Subcutaneous abdominal adipose tissue (tissue), 5 donors: ENCODE measurements around the gene SETD3.

ENCODE experiments used
- H3K27ac ChIP-seq: one replicate; pipeline ENCODE4 v1.7.0; 2013; ENCODE audit warnings: low read depth, mild to moderate bottlenecking, inconsistent platforms, low read length, moderate library complexity
- H3K27me3 ChIP-seq, 5 donors: one replicate each; pipeline ENCODE4 v1.7.0; 2013; ENCODE audit warnings: low read length in 5 of 5, inconsistent platforms in 1 of 5; ENCODE audit not compliant: control insufficient read depth in 5 of 5, insufficient read depth in 4 of 5
- H3K36me3 ChIP-seq, 5 donors: one replicate each; pipeline ENCODE4 v1.7.0; 2013; ENCODE audit warnings: low read length in 5 of 5; ENCODE audit not compliant: control insufficient read depth in 5 of 5, insufficient read depth in 5 of 5
- H3K4me1 ChIP-seq, 5 donors: one replicate each; pipeline ENCODE4 v1.7.0; 2013; ENCODE audit warnings: low read length in 5 of 5, mild to moderate bottlenecking in 3 of 5, moderate library complexity in 1 of 5; ENCODE audit not compliant: control insufficient read depth in 5 of 5, insufficient read depth in 5 of 5
- H3K4me3 ChIP-seq, 5 donors: one replicate each; pipeline ENCODE4 v1.7.0; 2013; ENCODE audit warnings: low read length in 5 of 5, low read depth in 1 of 5
- H3K9ac ChIP-seq, 5 donors: one replicate each; pipeline ENCODE4 v1.7.0; 2013; ENCODE audit warnings: low read length in 5 of 5, mild to moderate bottlenecking in 4 of 5, moderate library complexity in 3 of 5
- H3K9me3 ChIP-seq, 5 donors: one replicate each; pipeline ENCODE4 v1.7.0; 2013; ENCODE audit warnings: low read length in 5 of 5; ENCODE audit not compliant: control insufficient read depth in 5 of 5
- donor health status: healthy.
- donor health status: healthy.
- donor health status: healthy.
- donor health status: healthy.
- donor health status: healthy.

Gene SETD3

DNA sequence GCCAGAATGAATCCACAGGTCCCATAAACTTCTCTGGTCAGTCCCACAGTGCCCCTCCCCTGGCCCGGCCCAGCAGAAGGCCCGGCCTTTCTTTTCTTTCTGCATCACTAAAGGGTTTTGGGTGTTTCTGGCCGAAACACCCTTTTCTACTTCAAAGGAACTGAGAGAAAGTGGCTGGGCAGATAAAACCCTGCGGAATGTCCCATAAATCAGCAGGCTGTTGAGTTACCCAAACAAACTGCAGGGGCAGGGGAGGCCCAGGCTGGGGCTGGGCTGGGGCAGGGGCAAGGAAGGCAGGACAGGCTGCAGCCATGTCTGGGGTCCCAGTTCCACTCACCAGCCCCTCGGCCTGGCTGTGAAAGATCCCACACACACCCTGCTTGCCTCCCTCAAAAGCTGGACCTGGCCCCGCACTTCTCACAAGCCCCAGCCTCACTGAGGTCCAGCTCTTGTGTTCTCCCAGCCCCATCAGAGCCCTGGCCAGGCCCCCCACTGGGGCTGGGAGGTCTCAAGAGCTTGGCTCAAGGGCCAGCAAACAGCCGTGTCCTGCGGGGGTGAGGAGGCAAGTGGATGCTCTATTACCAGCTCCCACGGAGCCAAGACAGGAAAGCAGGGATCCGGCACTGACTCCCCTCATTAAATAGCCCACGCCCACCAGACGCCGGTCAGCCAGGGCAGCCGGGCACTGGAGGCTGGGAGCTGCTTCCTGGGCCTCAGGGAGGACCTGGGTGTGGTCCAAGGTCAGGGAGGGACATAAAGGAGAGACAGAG lies 42.5 kb upstream of the SETD3 start:
- Histone ChIP-seq H3K9ac (no peak overlapping the region), H3K4me1 (peaks cover 0 to 42% (median 8%) of the 10 kb centered on the region in 5 donors), H3K9me3 (no peaks in the 10 kb centered on the region), H3K27ac (no peak overlapping the region), H3K36me3 (peaks cover 0 to 2% (median 0%) of the 10 kb centered on the region in 5 donors), H3K4me3 (no peak overlapping the region), H3K27me3 (peaks cover 0 to 15% (median 7%) of the 10 kb centered on the region in 5 donors)

DNA sequence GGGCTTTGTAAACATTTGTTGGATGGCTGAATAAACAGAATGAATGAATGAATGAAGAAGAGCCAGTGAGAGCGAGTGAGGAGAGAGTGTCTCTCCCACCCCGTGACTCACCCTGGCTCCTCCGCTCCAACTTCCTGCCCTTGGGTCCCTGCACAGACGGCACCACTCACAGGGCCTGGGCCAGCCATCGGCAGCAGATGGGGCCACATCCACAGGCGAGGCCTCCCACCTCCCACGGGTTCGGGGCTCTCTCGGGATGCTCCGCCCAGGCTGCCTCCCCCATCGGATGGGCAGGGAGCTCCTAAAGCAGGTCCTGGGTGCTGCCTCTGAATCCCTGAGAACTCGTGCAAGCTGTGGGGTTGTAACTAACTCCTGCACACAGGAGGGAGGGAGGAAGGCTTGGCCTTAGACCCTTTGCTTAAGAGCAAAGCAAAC lies 41.8 kb upstream of the SETD3 start:
- H3K27me3 ChIP-seq, result peaks cover 0 to 15% (median 7%) of the 10 kb centered on the region in 5 donors
- H3K9ac ChIP-seq, result no peak overlapping the region
- peaks cover 0 to 2% (median 0%) of the 10 kb centered on the region in 5 donors for H3K36me3 ChIP-seq
- no peaks in the 10 kb centered on the region for H3K9me3 ChIP-seq
- H3K27ac ChIP-seq, result no peak overlapping the region
- peaks cover 0 to 42% (median 8%) of the 10 kb centered on the region in 5 donors for H3K4me1 ChIP-seq
- no peak overlapping the region for H3K4me3 ChIP-seq

DNA sequence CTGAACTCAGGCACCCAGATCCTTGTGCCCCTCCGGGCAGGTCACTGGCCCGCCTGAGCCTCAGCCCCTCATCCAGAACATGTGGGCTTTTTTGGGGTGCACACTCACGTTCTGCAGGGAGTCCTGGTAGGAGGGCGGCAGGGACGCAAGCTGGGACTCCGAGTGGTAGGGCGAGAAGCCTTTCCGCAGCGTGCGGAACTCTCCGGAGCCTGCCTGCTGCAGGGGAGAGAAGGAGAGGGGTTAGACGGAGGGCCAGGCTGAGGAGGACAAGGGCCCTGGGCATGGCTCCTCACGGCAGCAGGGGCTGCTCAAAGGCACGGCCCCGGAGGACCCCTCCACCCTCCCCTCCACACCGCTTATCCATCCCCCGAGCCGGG lies 41.4 kb upstream of the SETD3 start:
- H3K4me1 ChIP-seq, result peaks cover 0 to 42% (median 8%) of the 10 kb centered on the region in 5 donors

DNA sequence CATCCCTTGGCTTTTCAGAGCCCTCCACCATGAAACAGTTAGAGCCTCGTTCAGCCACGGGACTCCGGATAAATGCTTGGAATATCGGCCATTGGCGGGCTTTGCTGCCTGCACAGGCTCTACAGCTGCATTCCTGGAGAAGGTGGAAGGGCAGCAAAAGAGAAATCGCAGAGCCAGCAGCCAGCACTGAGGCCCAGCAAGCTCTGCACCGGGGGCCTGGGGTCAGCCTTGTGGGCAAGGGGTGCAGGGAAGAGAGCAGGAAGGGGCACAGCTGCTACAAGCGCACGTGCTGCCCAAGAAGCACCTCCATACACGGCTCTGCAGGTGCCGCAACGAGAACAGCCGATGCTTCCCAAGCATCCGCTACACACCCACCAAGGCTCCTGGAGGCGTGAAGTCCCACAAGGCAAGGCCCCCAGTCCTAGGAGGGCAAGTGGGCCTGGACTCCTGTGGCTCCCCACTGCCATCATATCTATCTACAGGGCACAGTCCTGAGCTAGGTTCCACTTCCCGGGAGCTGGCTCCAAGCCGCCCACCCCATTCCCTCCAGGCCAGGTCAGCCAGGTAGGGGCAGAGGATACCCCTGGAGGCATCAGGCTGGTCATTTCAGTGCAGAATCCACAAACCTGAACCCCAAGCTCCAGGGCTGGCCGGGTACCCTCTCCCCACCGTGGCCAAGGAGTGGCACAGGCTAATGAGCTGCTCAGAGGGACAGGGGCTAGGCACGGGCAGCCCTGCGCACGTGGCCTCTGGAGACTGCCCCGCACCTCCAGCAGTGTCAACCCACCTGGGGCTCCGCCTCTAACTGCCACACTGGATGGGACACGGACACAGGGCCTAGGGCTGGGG lies 40.7 kb upstream of the SETD3 start:
- Histone ChIP-seq H3K4me3 (no peak overlapping the region), H3K4me1 (peaks cover 0 to 41% (median 8%) of the 10 kb centered on the region in 5 donors), H3K36me3 (peaks cover 0 to 2% (median 0%) of the 10 kb centered on the region in 5 donors), H3K27ac (no peak overlapping the region), H3K9ac (no peak overlapping the region), H3K9me3 (no peaks in the 10 kb centered on the region), H3K27me3 (peaks cover 0 to 15% (median 7%) of the 10 kb centered on the region in 5 donors)

More for the DNA sequence above, 41.4 kb upstream of the SETD3 start:
- no peak overlapping the region for H3K27ac ChIP-seq
- H3K36me3 ChIP-seq, result peaks cover 0 to 2% (median 0%) of the 10 kb centered on the region in 5 donors
- no peaks in the 10 kb centered on the region for H3K9me3 ChIP-seq
- no peak overlapping the region for H3K4me3 ChIP-seq
- peaks cover 0 to 15% (median 7%) of the 10 kb centered on the region in 5 donors for H3K27me3 ChIP-seq
- no peak overlapping the region for H3K9ac ChIP-seq

DNA sequence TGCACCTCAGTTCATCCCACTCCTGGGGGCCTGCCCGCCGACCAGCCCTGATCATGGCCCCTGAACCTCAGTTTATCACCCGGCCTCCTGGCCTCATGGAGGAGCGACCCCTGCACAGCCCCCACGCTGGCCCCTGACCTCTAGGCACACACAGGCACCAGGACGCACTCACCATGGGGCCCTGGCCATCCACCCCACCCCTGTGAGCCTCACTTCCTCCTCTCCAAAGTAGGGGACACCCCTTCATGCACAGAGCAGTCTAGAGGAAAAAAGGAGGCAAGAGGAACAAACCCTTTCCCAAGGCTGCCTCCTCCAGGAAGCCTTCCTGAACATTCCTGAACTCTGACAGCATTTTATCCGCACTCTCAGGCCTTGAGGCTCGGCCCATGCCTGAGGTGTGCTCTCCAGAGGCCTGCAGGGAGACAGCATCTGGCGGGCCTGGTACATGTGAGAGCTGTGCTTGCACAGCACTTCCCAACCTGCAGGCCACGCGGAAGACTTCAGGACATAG lies 40.0 kb upstream of the SETD3 start:
- Histone ChIP-seq H3K9ac (no peak overlapping the region), H3K4me3 (no peak overlapping the region), H3K4me1 (peaks cover 0 to 34% (median 8%) of the 10 kb centered on the region in 5 donors), H3K9me3 (no peaks in the 10 kb centered on the region), H3K36me3 (peaks cover 0 to 2% (median 0%) of the 10 kb centered on the region in 5 donors), H3K27ac (no peak overlapping the region), H3K27me3 (peaks cover 0 to 13% (median 6%) of the 10 kb centered on the region in 5 donors)

DNA sequence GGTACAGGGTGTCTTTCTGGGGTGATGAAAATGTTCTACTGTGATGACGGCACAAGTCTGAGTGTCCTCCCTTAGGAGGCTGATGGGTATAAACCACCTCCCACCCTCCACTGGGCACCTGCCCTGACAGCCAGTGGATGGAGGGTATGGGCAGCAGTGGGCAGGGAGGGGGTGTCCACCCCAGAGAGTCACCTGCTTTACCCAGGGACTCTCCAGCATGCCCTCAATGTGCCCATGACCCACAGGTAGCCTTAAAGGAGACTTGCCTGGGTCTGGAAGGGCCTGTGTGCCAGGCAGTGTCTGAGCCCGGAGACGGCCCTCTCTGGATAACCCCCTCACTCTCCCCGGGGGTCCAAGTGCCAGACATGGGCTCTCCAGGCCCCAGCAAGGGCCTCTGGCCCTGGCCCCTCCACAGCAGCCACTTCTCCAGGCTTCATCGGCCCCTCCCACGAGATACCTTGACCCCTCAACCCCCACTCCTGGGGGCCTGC lies 39.3 kb upstream of the SETD3 start:
- Histone ChIP-seq H3K9me3 (no peaks in the 10 kb centered on the region), H3K36me3 (peaks cover 0 to 4% (median 0%) of the 10 kb centered on the region in 5 donors), H3K27ac (no peak overlapping the region), H3K9ac (no peak overlapping the region), H3K4me3 (no peak overlapping the region), H3K27me3 (peaks cover 0 to 13% (median 6%) of the 10 kb centered on the region in 5 donors), H3K4me1 (peaks cover 0 to 27% (median 8%) of the 10 kb centered on the region in 5 donors)

DNA sequence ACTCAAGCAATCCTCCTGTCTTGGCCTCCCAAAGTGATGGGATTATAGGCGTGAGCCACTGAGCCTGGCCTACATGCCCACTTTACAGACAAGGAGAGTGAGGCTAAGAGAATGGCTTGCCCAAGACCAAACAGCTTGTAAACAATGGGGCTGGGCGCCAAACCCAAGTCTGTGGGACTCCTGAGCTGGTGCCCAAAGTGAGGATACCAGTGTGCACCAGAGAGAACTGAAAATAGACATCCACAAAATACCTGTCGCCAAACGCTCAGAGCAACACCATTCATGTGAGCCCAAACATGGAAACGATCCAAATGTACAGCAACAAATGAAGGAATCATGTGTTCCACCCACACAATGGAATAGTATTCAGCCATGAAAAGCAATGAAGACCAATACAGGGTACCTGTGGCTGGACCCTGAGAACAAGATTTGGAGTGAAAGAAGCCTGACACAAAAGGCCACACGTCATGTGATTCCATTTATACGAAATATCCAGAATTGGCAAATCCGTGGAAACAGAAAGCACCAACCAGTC lies 38.8 kb upstream of the SETD3 start:
- Histone ChIP-seq H3K27ac (no peak overlapping the region), H3K9ac (no peak overlapping the region), H3K9me3 (no peaks in the 10 kb centered on the region), H3K4me1 (peaks cover 0 to 21% (median 8%) of the 10 kb centered on the region in 5 donors), H3K27me3 (peaks cover 0 to 13% (median 6%) of the 10 kb centered on the region in 5 donors), H3K4me3 (no peak overlapping the region), H3K36me3 (peaks cover 0 to 8% (median under 1%) of the 10 kb centered on the region in 5 donors)

DNA sequence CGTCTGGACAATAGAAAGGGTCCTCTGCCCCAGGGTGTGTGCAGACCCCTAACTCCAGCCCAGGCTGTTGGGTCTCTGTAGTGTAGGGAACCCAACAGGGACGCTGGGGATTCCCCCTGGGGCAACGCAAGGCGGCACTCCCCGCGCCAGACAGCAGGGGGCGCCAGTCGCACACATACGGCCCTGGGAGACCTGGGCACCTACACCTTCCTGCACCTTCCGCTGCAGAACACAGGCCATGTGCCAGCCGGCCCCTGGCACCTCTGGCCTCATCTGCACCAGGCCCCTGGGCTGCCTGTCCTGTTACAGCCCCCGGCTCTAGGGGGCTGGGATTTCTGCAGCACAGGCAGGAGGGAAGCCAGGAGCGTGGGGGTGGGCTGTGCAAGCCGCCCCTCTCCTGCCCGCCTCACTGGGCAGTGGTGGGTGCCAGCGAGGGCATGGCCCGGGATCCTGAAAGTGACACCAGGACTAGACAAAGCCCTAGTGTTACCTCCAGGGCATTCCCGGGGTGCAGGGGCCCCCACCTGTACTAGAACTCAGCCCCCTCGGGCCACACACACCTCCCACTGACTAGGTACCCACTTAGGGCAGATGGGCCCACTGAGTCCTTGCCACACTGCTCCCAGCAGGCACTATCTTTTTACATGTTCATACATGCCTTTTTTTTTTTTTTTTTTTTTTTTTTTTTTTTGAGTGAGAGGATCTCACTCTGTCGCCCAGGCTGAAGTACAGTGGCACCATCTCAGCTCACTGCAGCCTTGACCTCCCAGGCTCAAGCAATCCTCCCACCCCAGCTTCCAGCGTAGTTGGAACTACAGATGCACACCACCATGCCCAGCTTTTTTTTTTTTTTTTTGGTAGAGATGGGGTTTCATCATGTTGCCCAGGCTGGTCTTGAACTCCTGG lies 38.0 kb upstream of the SETD3 start:
- H3K27ac ChIP-seq, result no peak overlapping the region
- peaks cover 0 to 15% (median 7%) of the 10 kb centered on the region in 5 donors for H3K36me3 ChIP-seq
- H3K4me1 ChIP-seq, result peaks cover 0 to 15% (median 3%) of the 10 kb centered on the region in 5 donors
- H3K27me3 ChIP-seq, result peaks cover 0 to 8% (median 6%) of the 10 kb centered on the region in 5 donors
- H3K9ac ChIP-seq, result no peak overlapping the region
- no peak overlapping the region for H3K4me3 ChIP-seq
- no peaks in the 10 kb centered on the region for H3K9me3 ChIP-seq
